ENCODE measurements around the gene MAD2L2.

DNA sequence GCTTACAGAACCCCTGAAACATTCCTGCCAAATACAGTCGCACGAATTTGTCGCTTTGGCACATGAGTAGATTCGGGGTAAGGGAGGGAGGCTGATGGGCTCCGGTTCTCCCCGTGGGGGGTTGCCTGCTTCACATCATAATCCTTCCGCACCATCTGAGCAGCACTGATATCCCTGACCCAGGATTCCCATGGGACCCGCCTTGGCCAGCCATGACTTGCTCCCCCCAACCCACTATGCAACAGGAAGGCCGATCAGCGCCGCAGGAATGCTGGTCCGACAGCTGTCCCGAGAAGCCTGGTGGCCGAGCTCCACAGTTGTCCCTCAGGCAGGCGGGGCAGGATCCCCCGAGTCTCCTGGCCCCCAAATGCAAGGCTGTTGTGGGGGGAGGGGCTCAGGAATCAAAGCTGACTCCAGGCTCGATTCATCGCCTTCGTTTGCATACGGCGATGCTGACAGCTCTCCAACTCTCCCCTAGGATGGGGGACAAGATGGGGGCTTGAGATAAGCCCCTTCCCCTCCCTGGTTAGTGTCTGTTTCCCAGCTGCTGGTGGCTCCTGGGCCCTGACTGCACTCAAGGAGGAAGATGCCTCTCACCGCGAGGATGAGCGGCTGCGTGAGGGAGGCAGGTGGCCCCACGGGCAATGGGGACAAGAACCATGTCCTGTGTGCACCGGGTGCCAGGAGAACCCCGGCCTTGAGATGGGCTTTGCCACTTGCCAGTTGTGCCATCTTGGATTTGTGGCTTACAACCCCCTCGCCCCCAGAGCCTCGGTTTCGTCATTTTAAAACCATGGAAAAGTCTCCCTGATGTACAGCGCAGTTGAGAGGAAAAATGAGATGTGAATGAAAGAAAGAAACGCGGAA is 19.9 kb upstream of the MAD2L2 start:
- TF ChIP-seq, protein P1, sequence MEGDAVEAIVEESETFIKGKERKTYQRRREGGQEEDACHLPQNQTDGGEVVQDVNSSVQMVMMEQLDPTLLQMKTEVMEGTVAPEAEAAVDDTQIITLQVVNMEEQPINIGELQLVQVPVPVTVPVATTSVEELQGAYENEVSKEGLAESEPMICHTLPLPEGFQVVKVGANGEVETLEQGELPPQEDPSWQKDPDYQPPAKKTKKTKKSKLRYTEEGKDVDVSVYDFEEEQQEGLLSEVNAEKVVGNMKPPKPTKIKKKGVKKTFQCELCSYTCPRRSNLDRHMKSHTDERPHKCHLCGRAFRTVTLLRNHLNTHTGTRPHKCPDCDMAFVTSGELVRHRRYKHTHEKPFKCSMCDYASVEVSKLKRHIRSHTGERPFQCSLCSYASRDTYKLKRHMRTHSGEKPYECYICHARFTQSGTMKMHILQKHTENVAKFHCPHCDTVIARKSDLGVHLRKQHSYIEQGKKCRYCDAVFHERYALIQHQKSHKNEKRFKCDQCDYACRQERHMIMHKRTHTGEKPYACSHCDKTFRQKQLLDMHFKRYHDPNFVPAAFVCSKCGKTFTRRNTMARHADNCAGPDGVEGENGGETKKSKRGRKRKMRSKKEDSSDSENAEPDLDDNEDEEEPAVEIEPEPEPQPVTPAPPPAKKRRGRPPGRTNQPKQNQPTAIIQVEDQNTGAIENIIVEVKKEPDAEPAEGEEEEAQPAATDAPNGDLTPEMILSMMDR (IDR thresholded peaks at IDR 0.05; ENCODE audit: insufficient read depth, low read length, poor library complexity, severe bottlenecking): no peak
- TF ChIP-seq EZH2phosphoT487 (conservative IDR thresholded peaks at IDR 0.05; ENCODE audit: low read length): no peak
